ENCODE results near the gene NWD2.

- TF ChIP-seq CTCF (conservative IDR thresholded peaks at IDR 0.05; ENCODE audit: low read length) (no peak), EZH2phosphoT487 (IDR thresholded peaks at IDR 0.05; ENCODE audit: borderline replicate concordance) (no peak)
Measured at GRCh38 chr4:37338972-37339371, 94.4 kb downstream of the NWD2 start.
